Adrenal gland (tissue), 12 donors: Measurements from ENCODE around the gene CFAP298. TPM values are rescaled to one million over a fixed set of nuclear protein-coding genes. Genes with fewer than 3 reads are reported as not detected.

Experiments
- DNase-seq, 7 donors: peaks; one replicate each; pipeline ENCODE4 v3.0.0-alpha.2; 2019 to 2020
- H3K27ac ChIP-seq, 5 donors: fragments of 200-600 bp; sonication (generic) in 4 of 5; 1 replicate in 3 of 5; 2 replicates in 2 of 5; pipeline versions ENCODE4 v1.5.1 to v1.8.0; 2016 to 2020; ENCODE audit warnings: mild to moderate bottlenecking in 1 of 5
- H3K27me3 ChIP-seq: fragments of 200-600 bp; 2 replicates; pipeline ENCODE4 v1.8.0; 2021
- H3K36me3 ChIP-seq, 2 donors: fragments of 200-600 bp; replicated peaks in 1 of 2; 1 replicate in 1 of 2; 2 replicates in 1 of 2; pipeline versions ENCODE4 v1.5.1 to v1.8.0; 2018 to 2022
- H3K4me1 ChIP-seq, 2 donors: fragments of 200-600 bp; replicated peaks in 1 of 2; 1 replicate in 1 of 2; 2 replicates in 1 of 2; pipeline versions ENCODE4 v1.5.1 to v1.8.0; 2018 to 2021
- H3K4me3 ChIP-seq, 4 donors: fragments of 200-600 bp; sonication (generic) in 3 of 4; one replicate each; pipeline ENCODE4 v1.5.1; 2016 to 2018
- H3K9me3 ChIP-seq, 3 donors: fragments of 200-600 bp; sonication (generic) in 1 of 3; replicated peaks in 1 of 3; 1 replicate in 2 of 3; 2 replicates in 1 of 3; pipeline versions ENCODE4 v1.5.1 to v1.8.0; 2016 to 2021
- POLR2A ChIP-seq, 2 donors: fragments of 450-650 bp; IDR thresholded peaks; one replicate each; pipeline ENCODE4 v1.6.1; 2017; ENCODE audit warnings: antibody characterized with exemption in 2 of 2, mild to moderate bottlenecking in 2 of 2, moderate library complexity in 1 of 2
- WGBS, 4 donors: extraction: QIAGEN DNeasy Blood & Tissue Kit in 2 of 4; methylation state at CpG; one replicate each; pipeline versions ENCODE4 v1.1.5 to v1.1.7; 2013 to 2017; 5-methylcytosine and 5-hydroxymethylcytosine counted together
- intact Hi-C, 2 donors: fragments of 100-400 bp; cut with DNase I; formaldehyde crosslinking; loops; one replicate each; pipeline versions ENCODE4 v1.14.1 to v1.15.0; 2022 to 2023
- polyA plus RNA-seq, 3 donors: library from polyadenylated mRNA; stranded (reverse); fragments of 200-250 nt in 2 of 3; fragments of 350-450 nt in 1 of 3; fragmentation: Illumina TruSeq in 1 of 3; extraction: RNeasy Lipid Tissue Mini Kit (QIAGEN cat#74804) in 1 of 3; gene quantifications; one replicate each; pipeline ENCODE4 v1.2.3, GENCODE V29; 2013 to 2014
- total RNA-seq, 9 donors: library from RNA; depleted of rRNA in 4 of 9; stranded (reverse); fragments of >200 nt in 4 of 9; fragments of 120-200 nt in 1 of 9; fragmentation: NEBNext Ultra II Directional in 1 of 9; extraction: Animal tissue kit (Norgen Biotek cat#: 25700) in 1 of 9; gene quantifications; one replicate each; pipeline versions ENCODE4 v1.1.0 to v1.2.4, GENCODE V29; 2013 to 2023
- TF ChIP-seq, protein P1 (sequence below), 6 experiments: fragments of 450-650 bp in 4 of 6; fragments of 200-600 bp in 2 of 6; sonication (generic) in 1 of 6; IDR thresholded peaks; 1 replicate in 5 of 6; 2 replicates in 1 of 6; pipeline versions ENCODE4 v1.5.1 to v1.8.0; 2016 to 2021; ENCODE audit warnings: antibody characterized with exemption in 6 of 6, mild to moderate bottlenecking in 2 of 6, moderate library complexity in 1 of 6
- donor health status: healthy with polysubstance abuse.
- donor health status: Bipolar disorder and iron deficiency.
- donor health status: DM: yes; HTN: yes; CAD: no.
- donor health status: DM: no; HTN: no; CAD: no.
- donor health status: DM: no; HTN: no; CAD: no.
- donor health status: DM: yes; HTN: yes; CAD: no.

The CFAP298 gene
- total and polyA plus RNA-seq, 12 donors: 20.3 to 101 (median 36.8) TPM

DNA sequence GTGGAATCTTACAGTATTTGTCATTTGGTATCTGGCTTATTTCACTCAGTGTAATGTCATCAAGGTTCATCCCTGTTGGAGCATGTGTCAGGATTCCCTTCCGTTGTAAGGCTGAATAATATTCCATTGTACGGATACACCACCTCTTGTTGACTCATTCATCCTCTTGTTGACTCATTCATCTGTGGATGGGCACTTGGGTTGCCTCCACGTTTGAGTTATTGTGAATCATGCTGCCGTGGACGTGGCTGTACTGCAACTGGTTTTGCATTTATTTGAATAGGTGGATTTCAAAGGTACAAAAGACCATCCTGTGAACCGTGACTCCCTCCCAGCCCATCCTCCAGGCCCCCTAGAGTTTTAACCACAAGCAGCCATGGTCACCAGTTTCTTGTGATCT, 15.0 kb downstream of the CFAP298 start:
- peak in 2 of 7 donors; percentile 6 to 18 for DNase-seq
- H3K4me1 ChIP-seq: no peaks in the 10 kb centered on the region
- H3K4me3 ChIP-seq: no peak overlapping the region
- TF ChIP-seq POLR2A (IDR thresholded peaks at IDR 0.05): no peak
- TF ChIP-seq, protein P1, sequence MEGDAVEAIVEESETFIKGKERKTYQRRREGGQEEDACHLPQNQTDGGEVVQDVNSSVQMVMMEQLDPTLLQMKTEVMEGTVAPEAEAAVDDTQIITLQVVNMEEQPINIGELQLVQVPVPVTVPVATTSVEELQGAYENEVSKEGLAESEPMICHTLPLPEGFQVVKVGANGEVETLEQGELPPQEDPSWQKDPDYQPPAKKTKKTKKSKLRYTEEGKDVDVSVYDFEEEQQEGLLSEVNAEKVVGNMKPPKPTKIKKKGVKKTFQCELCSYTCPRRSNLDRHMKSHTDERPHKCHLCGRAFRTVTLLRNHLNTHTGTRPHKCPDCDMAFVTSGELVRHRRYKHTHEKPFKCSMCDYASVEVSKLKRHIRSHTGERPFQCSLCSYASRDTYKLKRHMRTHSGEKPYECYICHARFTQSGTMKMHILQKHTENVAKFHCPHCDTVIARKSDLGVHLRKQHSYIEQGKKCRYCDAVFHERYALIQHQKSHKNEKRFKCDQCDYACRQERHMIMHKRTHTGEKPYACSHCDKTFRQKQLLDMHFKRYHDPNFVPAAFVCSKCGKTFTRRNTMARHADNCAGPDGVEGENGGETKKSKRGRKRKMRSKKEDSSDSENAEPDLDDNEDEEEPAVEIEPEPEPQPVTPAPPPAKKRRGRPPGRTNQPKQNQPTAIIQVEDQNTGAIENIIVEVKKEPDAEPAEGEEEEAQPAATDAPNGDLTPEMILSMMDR (IDR thresholded peaks at IDR 0.05): no peak
- H3K27me3 ChIP-seq: no peaks in the 10 kb centered on the region
- intact Hi-C loops: loop anchor here in 1 of 2 donors (10.0 kb wide), 1 partner anchor 192 kb away; no protein-coding TSS in a partner anchor
- H3K27ac ChIP-seq: no peak overlapping the region
- peaks cover 0 to 20% of the 10 kb centered on the region in 2 donors for H3K36me3 ChIP-seq
- WGBS, 4 donors: 53 to 67% (median 57%) methylated on average over 6 of the region's 6 CpGs
- no peaks in the 10 kb centered on the region for H3K9me3 ChIP-seq

DNA sequence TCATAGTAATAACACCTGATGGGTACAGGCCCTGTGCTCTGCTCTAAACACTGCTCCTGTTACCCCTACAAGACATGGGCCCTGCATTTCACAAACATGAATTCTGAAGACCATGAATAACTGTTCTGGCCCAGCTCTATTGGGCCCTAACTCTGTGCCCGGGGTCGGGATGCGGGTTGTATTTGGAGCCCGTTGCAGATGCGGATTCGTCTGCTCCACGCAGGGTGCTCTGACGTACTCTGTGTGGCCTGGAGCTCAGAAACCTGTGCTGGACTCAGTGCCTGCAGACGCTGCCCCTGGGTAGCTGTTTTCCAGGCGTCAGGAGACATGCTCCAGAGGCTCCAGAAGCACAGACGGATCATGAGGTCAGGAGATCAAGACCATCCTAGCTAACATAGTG, 16.7 kb downstream of the CFAP298 start:
- no peak for DNase-seq
- WGBS, 4 donors: 76 to 95% (median 88%) methylated on average over 5 to 11 of the region's 11 CpGs
- TF ChIP-seq, protein P1 (IDR thresholded peaks at IDR 0.05): no peak
- TF ChIP-seq POLR2A (IDR thresholded peaks at IDR 0.05): no peak
- Histone ChIP-seq H3K27ac (no peak overlapping the region), H3K36me3 (peaks cover 0 to 12% of the 10 kb centered on the region in 2 donors), H3K27me3 (no peaks in the 10 kb centered on the region), H3K4me3 (no peak overlapping the region), H3K9me3 (no peaks in the 10 kb centered on the region), H3K4me1 (no peaks in the 10 kb centered on the region)
- intact Hi-C loops: loop anchor here in 1 of 2 donors (10.0 kb wide), 1 partner anchor 191 kb away; no protein-coding TSS in a partner anchor

DNA sequence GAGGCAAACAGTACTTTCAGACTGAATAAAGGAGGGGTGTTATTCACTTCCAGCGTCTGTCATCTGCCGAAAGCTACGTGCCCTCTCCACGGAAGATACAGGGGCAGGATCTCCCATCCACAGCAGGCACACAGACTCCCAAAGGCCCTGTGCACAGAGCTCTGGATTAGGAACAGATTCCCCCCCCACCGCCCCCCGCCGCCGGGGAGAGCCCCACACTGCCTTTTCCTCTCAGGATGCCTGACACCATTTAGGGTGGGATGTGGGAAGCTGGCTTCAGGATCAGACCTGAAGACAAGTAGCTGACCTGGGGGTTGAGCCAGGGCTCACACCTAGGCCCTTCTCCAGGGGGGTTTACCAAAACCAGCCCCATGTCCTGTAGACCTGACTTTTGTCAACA, 18.5 kb downstream of the CFAP298 start:
- 57 to 81% (median 79%) methylated on average over 1 to 8 of the region's 8 CpGs for WGBS, 4 donors
- intact Hi-C loops: loop anchor here in 1 of 2 donors (10.0 kb wide), 1 partner anchor 189 kb away; no protein-coding TSS in a partner anchor
- DNase-seq: no peak

DNA sequence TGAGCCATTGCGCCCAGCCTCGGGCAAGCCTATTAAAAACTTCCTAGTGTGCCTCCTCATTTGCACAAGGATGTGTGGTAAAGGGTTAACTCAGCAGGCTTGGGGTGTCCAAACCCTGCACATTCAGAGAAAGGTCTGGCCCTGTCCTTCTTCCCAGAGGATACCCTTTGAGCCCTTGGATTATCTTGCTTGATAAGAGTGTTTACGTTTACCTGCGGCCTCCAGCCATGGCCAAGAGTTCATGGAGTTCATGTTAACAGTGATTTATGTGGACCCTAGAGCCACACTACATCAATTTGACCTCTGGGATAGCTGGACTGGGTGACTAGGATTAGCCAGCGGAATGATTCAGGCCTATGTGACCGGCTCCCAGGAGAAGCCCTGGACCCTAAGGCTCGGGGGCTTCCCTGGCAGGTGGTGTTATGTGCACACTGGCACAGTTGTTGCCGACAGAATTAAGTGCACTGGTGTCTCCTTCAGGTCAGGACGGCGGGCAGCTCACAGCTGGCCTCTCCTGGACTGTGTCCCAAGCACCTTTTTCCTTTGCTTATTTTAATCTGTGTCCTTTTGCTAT, 19.2 kb downstream of the CFAP298 start:
- no peaks in the 10 kb centered on the region for H3K27me3 ChIP-seq
- no peaks in the 10 kb centered on the region for H3K4me1 ChIP-seq
- H3K4me3 ChIP-seq: no peak overlapping the region
- TF ChIP-seq POLR2A (IDR thresholded peaks at IDR 0.05): no peak
- TF ChIP-seq, protein P1 (IDR thresholded peaks at IDR 0.05): no peak
- no peak for DNase-seq
- H3K27ac ChIP-seq: no peak overlapping the region
- WGBS, 4 donors: 45 to 60% (median 56%) methylated on average over 9 to 10 of the region's 10 CpGs
- H3K9me3 ChIP-seq: no peaks in the 10 kb centered on the region
- intact Hi-C loops: loop anchor here in 1 of 2 donors (10.0 kb wide), 1 partner anchor 188 kb away; no protein-coding TSS in a partner anchor
- H3K36me3 ChIP-seq: peaks cover 0 to 3% of the 10 kb centered on the region in 2 donors

More for the DNA sequence above, 18.5 kb downstream of the CFAP298 start:
- no peaks in the 10 kb centered on the region for H3K9me3 ChIP-seq
- TF ChIP-seq, protein P1 (IDR thresholded peaks at IDR 0.05): no peak
- no peak for TF ChIP-seq POLR2A (IDR thresholded peaks at IDR 0.05)
- H3K27ac ChIP-seq: no peak overlapping the region
- no peaks in the 10 kb centered on the region for H3K27me3 ChIP-seq
- peaks cover 0 to 6% of the 10 kb centered on the region in 2 donors for H3K36me3 ChIP-seq
- H3K4me3 ChIP-seq: no peak overlapping the region
- H3K4me1 ChIP-seq: no peaks in the 10 kb centered on the region
